ENCODE measurements around the gene CTAGE15.
"Not testable (repeated sequence)": the region's sequence is repeated elsewhere in the genome, so short reads cannot be mapped to it uniquely, and the experiment has no call there.

- not testable (repeated sequence) for TF ChIP-seq TCF7 (CRISPR knock-in tag; IDR thresholded peaks at IDR 0.05; ENCODE audit: low read depth); CTCF (IDR thresholded peaks at IDR 0.05); NFYB (CRISPR knock-in tag; conservative IDR thresholded peaks at IDR 0.05; ENCODE audit: low read depth); CBFB (CRISPR knock-in tag; IDR thresholded peaks at IDR 0.05; ENCODE audit: low read depth); USF1 (CRISPR knock-in tag; IDR thresholded peaks at IDR 0.05); TP53 (CRISPR knock-in tag; IDR thresholded peaks at IDR 0.05)
Measured at GRCh38 chr7:143621175-143621574, 49.6 kb downstream of the CTAGE15 start.

All from WTC11 (cell line).